HL-60 (cell line): ENCODE measurements around the gene GPBP1.
"Not testable (repeated sequence)": the region's sequence is repeated elsewhere in the genome, so short reads cannot be mapped to it uniquely, and the experiment has no call there.

ENCODE experiments used
- DNase-seq, 2 experiments: peaks; one replicate each; pipeline ENCODE4 v3.0.0-alpha.2; 2010 to 2020; ENCODE audit warnings: low read depth in 1 of 2, low spot score in 1 of 2
- H3K27ac ChIP-seq: fragments of 250-450 bp; sonication (Bioruptor Pico); replicated peaks from 2 replicates; pipeline ENCODE4 v1.5.1; 2020; ENCODE audit warnings: mild to moderate bottlenecking, moderate library complexity
- H3K27me3 ChIP-seq: fragments of 250-450 bp; sonication (Bioruptor Pico); 2 replicates; pipeline ENCODE4 v1.5.1; 2021; ENCODE audit warnings: mild to moderate bottlenecking, moderate library complexity; ENCODE audit not compliant: insufficient read depth, poor library complexity, severe bottlenecking
- H3K4me3 ChIP-seq: replicated peaks from 2 replicates; pipeline ENCODE4 v1.5.1; 2011; ENCODE audit warnings: mild to moderate bottlenecking, control low read depth, low read length; ENCODE audit not compliant: insufficient read depth
- GABPA ChIP-seq: IDR thresholded peaks from 2 replicates; pipeline ENCODE4 v1.6.1; 2012; ENCODE audit warnings: low read depth
- POLR2AphosphoS5 ChIP-seq: IDR thresholded peaks from 2 replicates; pipeline ENCODE4 v1.6.1; 2012; ENCODE audit warnings: low read depth
- SPI1 ChIP-seq: IDR thresholded peaks from 2 replicates; pipeline ENCODE4 v1.6.1; 2012; ENCODE audit warnings: low read depth, mild to moderate bottlenecking, borderline replicate concordance
- TF ChIP-seq, protein P1 (sequence below): IDR thresholded peaks from 2 replicates; pipeline ENCODE4 v1.6.1; 2012; ENCODE audit warnings: low read depth; ENCODE audit not compliant: insufficient replicate concordance
- TF ChIP-seq, protein P2 (sequence below): IDR thresholded peaks from one replicate; pipeline ENCODE4 v1.5.1; 2011; ENCODE audit warnings: low read length, control low read depth, inconsistent platforms; ENCODE audit not compliant: insufficient read depth

GPBP1 gene

DNA sequence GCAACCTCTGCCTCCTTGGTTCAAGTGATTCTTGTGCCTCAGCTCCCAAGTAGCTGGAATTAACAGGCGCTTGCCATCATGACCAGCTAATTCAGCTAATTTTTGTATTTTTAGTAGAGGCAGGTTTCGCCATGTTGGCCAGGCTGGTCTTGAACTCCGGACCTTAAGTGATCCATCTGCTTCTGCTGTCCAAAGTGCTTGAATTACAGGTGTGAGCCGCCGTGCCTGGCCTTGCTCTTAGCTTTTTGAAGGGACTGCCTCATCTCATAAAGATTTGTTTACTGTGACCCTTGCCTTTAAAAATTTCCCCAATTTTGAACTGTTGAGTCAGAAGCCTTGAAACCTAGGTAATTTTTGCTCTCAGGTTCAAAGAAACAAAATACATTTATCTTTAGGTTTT lies 17.3 kb downstream of the GPBP1 start:
- no peak for DNase-seq
- TF ChIP-seq, protein P1, sequence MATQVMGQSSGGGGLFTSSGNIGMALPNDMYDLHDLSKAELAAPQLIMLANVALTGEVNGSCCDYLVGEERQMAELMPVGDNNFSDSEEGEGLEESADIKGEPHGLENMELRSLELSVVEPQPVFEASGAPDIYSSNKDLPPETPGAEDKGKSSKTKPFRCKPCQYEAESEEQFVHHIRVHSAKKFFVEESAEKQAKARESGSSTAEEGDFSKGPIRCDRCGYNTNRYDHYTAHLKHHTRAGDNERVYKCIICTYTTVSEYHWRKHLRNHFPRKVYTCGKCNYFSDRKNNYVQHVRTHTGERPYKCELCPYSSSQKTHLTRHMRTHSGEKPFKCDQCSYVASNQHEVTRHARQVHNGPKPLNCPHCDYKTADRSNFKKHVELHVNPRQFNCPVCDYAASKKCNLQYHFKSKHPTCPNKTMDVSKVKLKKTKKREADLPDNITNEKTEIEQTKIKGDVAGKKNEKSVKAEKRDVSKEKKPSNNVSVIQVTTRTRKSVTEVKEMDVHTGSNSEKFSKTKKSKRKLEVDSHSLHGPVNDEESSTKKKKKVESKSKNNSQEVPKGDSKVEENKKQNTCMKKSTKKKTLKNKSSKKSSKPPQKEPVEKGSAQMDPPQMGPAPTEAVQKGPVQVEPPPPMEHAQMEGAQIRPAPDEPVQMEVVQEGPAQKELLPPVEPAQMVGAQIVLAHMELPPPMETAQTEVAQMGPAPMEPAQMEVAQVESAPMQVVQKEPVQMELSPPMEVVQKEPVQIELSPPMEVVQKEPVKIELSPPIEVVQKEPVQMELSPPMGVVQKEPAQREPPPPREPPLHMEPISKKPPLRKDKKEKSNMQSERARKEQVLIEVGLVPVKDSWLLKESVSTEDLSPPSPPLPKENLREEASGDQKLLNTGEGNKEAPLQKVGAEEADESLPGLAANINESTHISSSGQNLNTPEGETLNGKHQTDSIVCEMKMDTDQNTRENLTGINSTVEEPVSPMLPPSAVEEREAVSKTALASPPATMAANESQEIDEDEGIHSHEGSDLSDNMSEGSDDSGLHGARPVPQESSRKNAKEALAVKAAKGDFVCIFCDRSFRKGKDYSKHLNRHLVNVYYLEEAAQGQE, result no peak
- TF ChIP-seq SPI1, result no peak
- no peak for TF ChIP-seq POLR2AphosphoS5
- TF ChIP-seq GABPA, result no peak
- TF ChIP-seq, protein P2, sequence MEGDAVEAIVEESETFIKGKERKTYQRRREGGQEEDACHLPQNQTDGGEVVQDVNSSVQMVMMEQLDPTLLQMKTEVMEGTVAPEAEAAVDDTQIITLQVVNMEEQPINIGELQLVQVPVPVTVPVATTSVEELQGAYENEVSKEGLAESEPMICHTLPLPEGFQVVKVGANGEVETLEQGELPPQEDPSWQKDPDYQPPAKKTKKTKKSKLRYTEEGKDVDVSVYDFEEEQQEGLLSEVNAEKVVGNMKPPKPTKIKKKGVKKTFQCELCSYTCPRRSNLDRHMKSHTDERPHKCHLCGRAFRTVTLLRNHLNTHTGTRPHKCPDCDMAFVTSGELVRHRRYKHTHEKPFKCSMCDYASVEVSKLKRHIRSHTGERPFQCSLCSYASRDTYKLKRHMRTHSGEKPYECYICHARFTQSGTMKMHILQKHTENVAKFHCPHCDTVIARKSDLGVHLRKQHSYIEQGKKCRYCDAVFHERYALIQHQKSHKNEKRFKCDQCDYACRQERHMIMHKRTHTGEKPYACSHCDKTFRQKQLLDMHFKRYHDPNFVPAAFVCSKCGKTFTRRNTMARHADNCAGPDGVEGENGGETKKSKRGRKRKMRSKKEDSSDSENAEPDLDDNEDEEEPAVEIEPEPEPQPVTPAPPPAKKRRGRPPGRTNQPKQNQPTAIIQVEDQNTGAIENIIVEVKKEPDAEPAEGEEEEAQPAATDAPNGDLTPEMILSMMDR, result no peak
- Histone ChIP-seq H3K4me3 (no peak overlapping the region), H3K27me3 (no peaks in the 10 kb centered on the region), H3K27ac (no peak overlapping the region)

DNA sequence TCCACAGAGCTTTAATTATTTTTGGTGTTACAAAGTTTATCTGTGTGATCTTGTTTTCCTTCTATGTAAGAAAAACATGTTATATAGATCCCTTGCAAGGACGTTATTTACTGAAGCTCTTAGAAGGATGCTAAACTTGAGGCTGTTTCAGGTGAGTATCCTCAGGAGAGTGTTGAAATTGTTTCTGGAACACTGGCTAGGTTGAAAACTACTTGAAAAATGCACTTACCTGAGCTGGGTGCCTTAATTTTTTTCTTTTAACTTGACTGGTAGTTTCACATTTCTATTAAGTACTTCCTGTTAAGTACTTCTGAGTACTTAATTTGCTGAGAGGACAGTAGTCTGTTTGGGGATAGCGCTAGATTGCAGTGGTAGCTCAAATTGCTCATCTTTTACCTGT lies 18.1 kb downstream of the GPBP1 start:
- Histone ChIP-seq H3K4me3 (no peak overlapping the region), H3K27me3 (no peaks in the 10 kb centered on the region), H3K27ac (no peak overlapping the region)
- TF ChIP-seq, protein P1, result no peak
- TF ChIP-seq SPI1, result no peak
- TF ChIP-seq, protein P2, result no peak
- TF ChIP-seq POLR2AphosphoS5, result no peak
- no peak for TF ChIP-seq GABPA
- no peak for DNase-seq

DNA sequence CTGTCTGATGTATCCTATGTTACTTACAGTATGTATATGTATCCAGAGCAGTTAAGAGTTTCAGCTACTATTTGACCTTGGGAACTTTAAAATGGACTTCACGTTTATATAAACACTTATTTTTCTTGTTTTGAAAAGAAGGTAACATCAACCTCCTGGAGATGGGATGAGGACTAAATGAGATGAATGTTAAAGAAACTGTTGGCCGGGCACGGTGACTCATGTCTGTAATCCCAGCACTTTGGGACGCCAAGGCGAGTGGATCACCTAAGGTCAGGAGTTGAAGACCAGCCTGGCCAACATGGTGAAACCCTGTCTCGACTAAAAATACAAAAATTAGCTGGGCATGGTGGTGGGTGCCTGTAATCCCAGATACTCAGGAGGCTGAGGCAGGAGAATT lies 19.0 kb downstream of the GPBP1 start:
- H3K4me3 ChIP-seq, DNase-seq, H3K27ac ChIP-seq, H3K27me3 ChIP-seq: not testable (repeated sequence)

DNA sequence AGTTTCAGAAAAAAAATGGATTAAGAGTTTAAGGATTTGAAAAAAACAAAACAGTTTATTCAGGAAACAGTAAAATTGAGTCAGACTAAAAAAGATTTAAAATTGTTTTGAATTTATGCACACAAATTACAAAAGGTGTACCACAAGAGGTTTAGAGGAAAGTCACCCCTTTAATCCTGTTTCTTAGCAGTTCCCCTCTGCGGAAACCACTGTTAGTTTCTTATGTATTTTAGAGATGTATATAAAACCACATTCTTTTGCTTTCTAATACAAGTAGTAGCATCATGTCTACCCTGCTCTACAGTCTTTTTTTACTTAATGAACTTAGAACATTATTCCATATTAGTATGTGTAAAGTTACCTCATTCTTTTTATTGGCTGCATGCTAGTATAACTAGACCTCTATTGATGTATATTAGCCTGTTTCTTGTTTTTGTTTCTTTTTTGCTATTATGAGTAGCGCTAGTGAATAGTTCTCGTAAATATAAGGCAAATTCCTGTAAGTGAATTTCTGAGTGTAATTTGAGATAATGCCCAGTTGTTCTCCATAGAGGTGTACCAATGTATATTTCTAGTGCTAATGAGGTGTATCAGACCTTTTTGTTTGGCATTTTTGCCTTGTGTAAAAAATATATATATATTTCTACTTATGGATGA lies 20.0 kb downstream of the GPBP1 start:
- TF ChIP-seq POLR2AphosphoS5 (no peak), SPI1 (no peak), GABPA (no peak)
- TF ChIP-seq, protein P1, result no peak
- TF ChIP-seq, protein P2, result no peak

More for the DNA sequence above, 20.0 kb downstream of the GPBP1 start:
- H3K27me3 ChIP-seq, result no peaks in the 10 kb centered on the region
- no peak overlapping the region for H3K4me3 ChIP-seq
- H3K27ac ChIP-seq, result no peak overlapping the region
- DNase-seq, result no peak
